HAP-1 (cell line): ENCODE data around the gene HOXC5.
A peak's percentile ranks its signal among the peaks of the same experiment; 100 is the strongest.

Source experiments
- DNase-seq, 2 experiments: peaks; one replicate each; pipeline ENCODE4 v3.0.0-alpha.2; 2016 to 2020; ENCODE audit warnings: low spot score in 2 of 2
- H3K27me3 ChIP-seq: fragments of 250-450 bp; sonication (Bioruptor Pico); 2 replicates; pipeline ENCODE4 v1.5.1; 2020; ENCODE audit warnings: low read depth, mild to moderate bottlenecking, moderate library complexity
- H3K36me3 ChIP-seq: fragments of 250-450 bp; sonication (Bioruptor Pico); replicated peaks from 2 replicates; pipeline ENCODE4 v1.5.1; 2020; ENCODE audit warnings: mild to moderate bottlenecking
- H3K4me1 ChIP-seq: fragments of 250-450 bp; sonication (Bioruptor Pico); 2 replicates; pipeline ENCODE4 v1.5.1; 2020; ENCODE audit warnings: mild to moderate bottlenecking
- H3K4me3 ChIP-seq: fragments of 250-450 bp; sonication (Bioruptor Pico); 2 replicates; pipeline ENCODE4 v1.5.1; 2020; ENCODE audit warnings: mild to moderate bottlenecking, moderate library complexity
- H3K9me3 ChIP-seq: fragments of 250-450 bp; sonication (Bioruptor Pico); 2 replicates; pipeline ENCODE4 v1.5.1; 2020; ENCODE audit warnings: mild to moderate bottlenecking, moderate library complexity
- in situ Hi-C: fragments of 300-500 bp; cut with MboI; formaldehyde crosslinking; loops from 3 replicates; pipeline ENCODE4 v1.14.3; 2020; ENCODE audit warnings: low sequenced_read_pairs, inconsistent platforms, mixed read lengths

Gene HOXC5

DNA sequence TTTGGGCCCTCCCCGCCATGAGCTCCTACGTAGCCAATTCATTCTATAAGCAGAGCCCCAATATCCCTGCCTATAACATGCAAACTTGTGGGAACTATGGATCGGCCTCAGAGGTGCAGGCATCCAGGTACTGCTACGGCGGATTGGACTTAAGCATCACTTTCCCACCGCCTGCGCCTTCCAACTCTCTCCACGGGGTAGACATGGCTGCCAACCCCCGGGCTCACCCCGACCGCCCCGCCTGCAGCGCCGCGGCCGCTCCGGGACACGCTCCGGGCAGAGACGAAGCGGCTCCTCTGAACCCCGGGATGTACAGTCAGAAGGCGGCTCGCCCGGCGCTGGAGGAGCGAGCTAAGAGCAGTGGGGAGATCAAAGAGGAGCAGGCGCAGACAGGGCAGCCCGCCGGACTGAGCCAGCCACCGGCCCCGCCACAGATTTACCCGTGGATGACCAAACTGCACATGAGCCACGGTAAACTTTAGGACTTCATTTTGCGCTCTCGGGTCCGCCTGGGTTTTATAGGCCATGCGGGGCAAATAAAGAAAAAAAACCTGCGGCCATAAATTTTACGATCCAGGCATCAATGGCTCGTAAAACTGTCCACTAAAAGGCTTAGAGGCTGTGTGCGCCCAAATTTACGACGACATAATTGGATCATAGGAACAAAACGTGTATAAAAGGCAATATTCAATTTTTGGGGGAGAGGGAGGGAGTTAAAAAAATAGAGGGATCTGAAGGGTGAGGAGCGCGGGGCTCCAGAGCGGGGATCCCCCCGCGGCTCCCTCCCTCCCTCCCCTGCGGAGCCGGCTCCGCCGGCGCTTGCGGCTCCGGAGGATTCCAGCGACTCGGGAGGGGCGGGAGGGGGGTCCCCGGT is 493 bp downstream of the HOXC5 start:
- in situ Hi-C loops: loop anchor here (5.0 kb wide), 1 partner anchor 159 kb away; no protein-coding TSS in a partner anchor
- Histone ChIP-seq H3K4me3 (peak overlapping the region; percentile 22), H3K27me3 (peaks cover 39% of the 10 kb centered on the region)

DNA sequence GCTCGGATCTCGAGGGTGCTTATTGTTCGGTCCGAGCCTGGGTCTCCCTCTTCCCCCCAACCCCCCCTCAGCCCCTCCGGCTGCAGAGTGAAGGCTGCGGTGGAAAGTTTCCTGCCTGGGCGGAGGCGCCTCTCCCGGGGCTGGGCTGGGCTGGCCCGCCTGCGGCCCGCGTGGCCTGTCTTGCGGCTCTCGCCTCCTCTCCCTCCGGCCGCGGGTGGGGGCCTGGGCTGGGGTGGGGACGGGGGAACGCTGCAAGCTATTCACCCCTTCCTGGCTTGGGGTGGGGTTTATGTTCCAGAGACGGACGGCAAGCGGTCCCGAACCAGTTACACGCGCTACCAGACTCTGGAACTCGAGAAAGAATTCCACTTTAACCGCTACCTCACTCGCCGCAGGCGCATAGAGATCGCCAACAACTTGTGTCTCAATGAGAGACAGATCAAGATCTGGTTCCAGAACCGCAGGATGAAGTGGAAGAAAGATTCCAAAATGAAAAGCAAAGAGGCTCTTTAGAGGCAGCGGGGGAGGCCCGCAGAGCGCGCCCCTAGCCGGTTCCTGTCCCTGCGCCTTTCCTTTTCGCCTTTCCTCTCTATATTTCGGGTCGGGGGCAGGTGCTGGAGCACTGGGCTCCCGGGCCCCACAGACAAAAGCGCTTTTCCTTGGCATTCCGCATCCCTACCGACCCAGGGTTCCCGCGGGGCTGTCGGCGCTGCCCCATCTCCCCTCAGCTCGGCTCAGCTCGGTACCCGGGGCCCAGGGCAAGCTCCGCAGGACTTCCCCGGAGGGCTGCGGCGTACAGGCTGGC is 1.3 kb downstream of the HOXC5 start:
- H3K27me3 ChIP-seq: peaks cover 48% of the 10 kb centered on the region
- in situ Hi-C loops: loop anchor here (5.0 kb wide), 1 partner anchor 158 kb away; no protein-coding TSS in a partner anchor
- DNase-seq: peak in 1 of 2 experiments; percentile 62

More for the DNA sequence above, 493 bp downstream of the HOXC5 start:
- peaks cover 26% of the 10 kb centered on the region for H3K4me1 ChIP-seq
- peak; percentile 79 to 82 for DNase-seq
- no peaks in the 10 kb centered on the region for H3K9me3 ChIP-seq
- H3K36me3 ChIP-seq: no peaks in the 10 kb centered on the region

DNA sequence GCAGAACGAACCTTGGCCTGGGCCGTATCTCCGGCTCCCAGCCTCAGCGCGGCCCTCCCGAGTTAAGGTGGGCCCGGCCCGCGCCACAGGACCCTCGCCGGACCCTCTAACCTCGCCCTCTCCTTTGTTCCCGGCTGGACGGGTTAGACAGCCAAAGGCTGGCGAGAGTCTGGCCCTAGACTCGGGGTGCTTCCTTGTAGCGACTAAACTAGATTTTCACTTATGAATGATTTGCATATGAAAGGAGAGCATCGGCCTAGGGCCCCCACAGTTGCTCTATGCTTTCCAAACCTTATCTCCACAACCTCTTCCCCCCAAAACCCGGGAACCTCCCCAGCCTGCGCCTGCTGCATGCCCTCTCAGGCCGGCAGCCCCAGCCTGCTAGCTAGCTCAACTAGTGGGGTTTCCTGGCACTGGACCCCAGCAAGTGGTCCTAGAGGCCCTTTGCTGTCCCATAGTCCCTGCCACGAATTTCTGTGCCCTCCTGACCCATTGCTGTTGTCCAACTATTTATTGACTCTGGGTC is 2.0 kb downstream of the HOXC5 start:
- no peak for DNase-seq
- no peak overlapping the region for H3K4me3 ChIP-seq
- no peaks in the 10 kb centered on the region for H3K36me3 ChIP-seq
- in situ Hi-C loops: loop anchor here (5.0 kb wide), 1 partner anchor 157 kb away; no protein-coding TSS in a partner anchor
- H3K27me3 ChIP-seq: peaks cover 54% of the 10 kb centered on the region
- no peaks in the 10 kb centered on the region for H3K9me3 ChIP-seq
- peaks cover 22% of the 10 kb centered on the region for H3K4me1 ChIP-seq

More for the DNA sequence above, 1.3 kb downstream of the HOXC5 start:
- H3K36me3 ChIP-seq: no peaks in the 10 kb centered on the region
- peak overlapping the region; percentile 22 for H3K4me3 ChIP-seq
- H3K4me1 ChIP-seq: peaks cover 22% of the 10 kb centered on the region
- no peaks in the 10 kb centered on the region for H3K9me3 ChIP-seq

DNA sequence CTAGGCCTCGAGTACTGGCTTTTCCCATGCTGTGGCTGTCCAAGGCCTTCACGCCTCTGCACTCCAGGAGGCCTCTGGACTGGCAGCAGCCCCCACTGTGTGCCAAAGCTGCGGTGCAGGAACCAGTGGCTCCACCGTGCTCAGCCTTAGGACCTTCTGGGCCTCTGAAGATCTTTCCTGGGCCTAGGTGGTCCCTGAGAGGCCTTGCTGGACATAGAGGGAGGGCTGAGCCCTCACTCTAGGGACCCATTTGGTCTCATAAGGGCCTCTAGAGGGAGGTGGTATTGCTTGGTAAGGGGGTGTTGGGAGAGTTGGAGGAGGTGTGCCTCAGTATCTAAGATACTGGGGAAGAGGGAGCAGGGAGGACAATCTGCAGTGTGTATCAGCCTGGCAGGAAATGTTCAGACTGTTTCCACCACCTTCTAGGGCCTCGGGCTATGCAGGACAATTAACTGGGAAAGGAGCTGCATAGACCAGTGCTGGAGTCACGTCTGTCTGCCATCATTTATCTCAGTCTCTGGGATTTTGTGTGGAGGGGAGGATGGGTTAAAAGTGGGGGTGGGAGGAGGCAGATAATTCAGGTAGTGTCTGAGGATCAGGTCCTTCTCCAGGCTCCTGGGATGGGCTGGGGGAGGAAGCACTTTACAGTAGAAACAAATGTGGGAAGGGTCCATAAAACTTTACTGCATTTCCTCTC is 2.9 kb downstream of the HOXC5 start:
- no peak for DNase-seq
- in situ Hi-C loops: no loop called here
- H3K4me1 ChIP-seq: peaks cover 22% of the 10 kb centered on the region
- H3K27me3 ChIP-seq: peaks cover 63% of the 10 kb centered on the region
- H3K9me3 ChIP-seq: no peaks in the 10 kb centered on the region
- no peak overlapping the region for H3K4me3 ChIP-seq
- H3K36me3 ChIP-seq: no peaks in the 10 kb centered on the region

DNA sequence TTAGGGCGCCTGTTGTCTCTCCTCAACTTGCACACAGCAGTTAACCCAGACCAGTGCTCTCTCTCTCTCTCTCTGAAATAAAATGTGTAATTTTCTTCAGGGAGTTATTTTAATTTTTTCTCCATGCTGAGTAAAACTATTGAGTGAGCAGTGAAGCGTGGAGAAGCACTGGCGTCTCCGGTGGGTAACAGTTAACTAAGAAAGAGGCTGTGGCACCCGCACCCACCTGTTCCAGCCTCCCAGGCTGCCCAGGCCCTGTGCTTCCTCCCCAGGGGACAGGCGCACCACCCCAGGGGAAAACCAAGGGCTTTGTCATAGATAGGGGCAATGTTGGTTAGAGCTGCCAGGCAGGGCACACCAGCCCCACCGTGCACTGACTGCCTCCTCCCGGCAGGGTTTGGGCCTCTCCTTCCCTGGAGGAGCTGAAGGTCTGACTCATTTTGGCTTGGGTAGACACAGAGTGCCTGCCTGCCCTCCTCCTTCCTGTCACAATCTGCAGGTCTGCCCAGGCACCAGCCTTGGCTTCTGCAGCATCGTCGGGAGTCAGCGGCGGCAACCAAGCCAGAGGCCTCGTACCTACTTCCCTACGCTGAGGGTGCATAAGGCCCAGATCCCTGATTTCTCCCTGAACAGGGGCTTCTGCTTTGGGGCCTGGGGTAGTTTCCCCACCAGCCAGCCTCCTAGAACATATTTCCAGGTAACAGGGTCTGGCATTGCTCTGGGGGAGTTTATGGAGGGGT is 3.9 kb downstream of the HOXC5 start:
- in situ Hi-C loops: no loop called here

DNA sequence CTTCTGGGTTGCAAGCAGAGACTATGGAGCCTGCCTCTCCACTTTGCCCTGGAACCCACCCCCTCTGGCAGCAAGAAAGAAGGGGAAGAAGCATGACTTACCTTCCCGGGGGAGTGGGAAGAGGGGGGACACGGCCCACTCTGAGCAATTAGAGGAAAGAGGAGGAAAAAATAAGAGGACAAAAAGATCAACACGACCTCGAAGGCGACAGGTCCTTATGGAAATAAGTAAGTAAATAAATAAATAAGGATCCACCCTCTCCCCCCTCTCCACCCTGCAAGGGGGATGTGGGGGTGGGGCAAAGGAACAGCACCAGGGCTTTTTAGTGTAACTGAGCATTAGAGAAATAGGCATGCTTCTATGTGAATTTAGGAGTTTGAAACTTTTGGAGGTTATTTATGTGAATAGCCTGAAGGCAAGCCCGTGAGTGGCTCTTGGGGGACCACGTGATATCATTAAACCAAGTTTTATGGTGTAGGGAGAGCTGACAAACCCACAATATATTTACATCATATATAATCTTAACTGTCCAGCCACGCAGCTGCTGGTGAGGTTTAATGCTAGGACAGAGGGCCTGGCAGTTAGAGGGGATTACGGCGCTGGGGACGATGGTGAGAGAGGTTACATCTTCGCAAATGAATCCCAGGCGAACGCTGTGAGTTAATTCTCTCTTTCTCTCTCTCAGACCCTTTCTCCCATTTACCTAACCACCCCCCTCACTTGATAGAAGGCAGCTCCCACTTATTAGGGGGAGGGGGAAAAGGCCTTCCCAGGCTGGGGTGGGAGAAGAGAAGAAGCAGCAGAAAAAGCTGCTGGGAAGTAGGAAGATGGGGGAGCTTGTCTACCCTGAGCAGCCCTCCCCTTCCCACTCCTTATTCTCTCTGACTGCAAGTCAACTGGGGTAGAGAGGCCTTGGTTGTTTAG is 4.8 kb downstream of the HOXC5 start:
- H3K36me3 ChIP-seq: no peaks in the 10 kb centered on the region
- peaks cover 78% of the 10 kb centered on the region for H3K27me3 ChIP-seq
- in situ Hi-C loops: no loop called here
- no peak overlapping the region for H3K4me3 ChIP-seq
- H3K4me1 ChIP-seq: peaks cover 22% of the 10 kb centered on the region
- H3K9me3 ChIP-seq: no peaks in the 10 kb centered on the region
- DNase-seq: peak; percentile 36 to 59

More for the DNA sequence above, 3.9 kb downstream of the HOXC5 start:
- peaks cover 22% of the 10 kb centered on the region for H3K4me1 ChIP-seq
- DNase-seq: no peak
- H3K4me3 ChIP-seq: no peak overlapping the region
- peaks cover 72% of the 10 kb centered on the region for H3K27me3 ChIP-seq
- H3K36me3 ChIP-seq: no peaks in the 10 kb centered on the region
- no peaks in the 10 kb centered on the region for H3K9me3 ChIP-seq

DNA sequence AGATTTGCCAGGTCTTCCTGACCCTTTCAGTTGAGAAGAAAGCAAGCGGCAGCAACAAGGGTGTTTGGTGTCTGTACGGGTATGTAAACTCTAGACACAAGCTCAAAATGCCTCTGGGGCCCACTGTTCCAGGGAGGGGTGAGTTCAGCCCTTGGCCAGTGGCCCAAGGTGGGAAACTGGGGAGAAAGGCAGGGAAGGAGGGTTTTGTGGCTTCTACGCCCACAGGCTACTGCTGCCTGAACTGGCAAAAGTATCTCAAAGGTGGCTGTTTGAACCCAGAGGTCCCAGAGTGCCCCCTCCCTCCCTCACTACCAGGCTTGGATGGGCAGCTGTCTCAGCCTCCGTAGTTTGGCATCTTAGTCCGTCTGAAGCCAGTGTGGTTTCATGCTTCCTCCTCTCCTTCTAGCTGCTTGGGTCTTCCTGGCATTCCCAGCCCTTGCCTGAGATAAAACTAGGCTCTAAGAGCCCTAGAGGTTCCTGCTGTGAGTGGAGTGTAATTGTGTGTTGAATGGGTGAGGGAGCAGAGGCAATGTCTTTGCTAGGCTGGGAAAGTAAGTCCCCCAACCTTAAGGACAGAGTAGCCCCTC is 5.5 kb downstream of the HOXC5 start:
- no peak for DNase-seq
- in situ Hi-C loops: no loop called here
- H3K4me1 ChIP-seq: peaks cover 16% of the 10 kb centered on the region
- no peaks in the 10 kb centered on the region for H3K36me3 ChIP-seq
- no peaks in the 10 kb centered on the region for H3K9me3 ChIP-seq
- peaks cover 81% of the 10 kb centered on the region for H3K27me3 ChIP-seq
- H3K4me3 ChIP-seq: no peak overlapping the region

DNA sequence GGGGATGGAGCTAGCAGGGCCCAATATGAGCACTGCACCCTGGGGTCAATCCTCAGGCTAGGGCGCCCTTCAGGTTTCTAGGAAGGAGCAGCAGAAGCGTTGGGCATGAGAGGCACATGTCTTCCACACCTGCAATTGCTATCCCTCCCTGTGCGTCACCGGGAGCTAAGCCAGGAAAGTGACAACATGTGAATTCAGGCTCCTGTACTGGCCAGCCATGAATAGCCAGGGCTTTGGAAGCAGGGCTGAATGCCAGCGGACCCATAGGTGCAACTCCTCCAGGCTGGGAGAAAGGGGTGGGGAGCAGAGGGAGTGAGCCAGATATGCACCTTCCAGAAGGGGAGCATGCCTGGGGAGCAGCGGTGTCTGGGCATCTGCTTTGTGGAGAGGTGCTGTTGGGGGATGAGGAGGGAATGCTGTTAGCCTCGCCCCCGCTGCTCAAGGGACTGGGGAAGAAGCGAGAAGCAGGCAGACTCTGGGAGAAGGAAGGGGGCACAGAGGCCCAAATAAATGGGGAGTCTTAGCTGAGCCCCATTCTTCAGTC is 6.1 kb downstream of the HOXC5 start:
- Histone ChIP-seq H3K36me3 (no peaks in the 10 kb centered on the region), H3K9me3 (no peaks in the 10 kb centered on the region), H3K4me1 (peaks cover 14% of the 10 kb centered on the region), H3K27me3 (peaks cover 87% of the 10 kb centered on the region), H3K4me3 (no peak overlapping the region)
- no peak for DNase-seq
- in situ Hi-C loops: no loop called here

DNA sequence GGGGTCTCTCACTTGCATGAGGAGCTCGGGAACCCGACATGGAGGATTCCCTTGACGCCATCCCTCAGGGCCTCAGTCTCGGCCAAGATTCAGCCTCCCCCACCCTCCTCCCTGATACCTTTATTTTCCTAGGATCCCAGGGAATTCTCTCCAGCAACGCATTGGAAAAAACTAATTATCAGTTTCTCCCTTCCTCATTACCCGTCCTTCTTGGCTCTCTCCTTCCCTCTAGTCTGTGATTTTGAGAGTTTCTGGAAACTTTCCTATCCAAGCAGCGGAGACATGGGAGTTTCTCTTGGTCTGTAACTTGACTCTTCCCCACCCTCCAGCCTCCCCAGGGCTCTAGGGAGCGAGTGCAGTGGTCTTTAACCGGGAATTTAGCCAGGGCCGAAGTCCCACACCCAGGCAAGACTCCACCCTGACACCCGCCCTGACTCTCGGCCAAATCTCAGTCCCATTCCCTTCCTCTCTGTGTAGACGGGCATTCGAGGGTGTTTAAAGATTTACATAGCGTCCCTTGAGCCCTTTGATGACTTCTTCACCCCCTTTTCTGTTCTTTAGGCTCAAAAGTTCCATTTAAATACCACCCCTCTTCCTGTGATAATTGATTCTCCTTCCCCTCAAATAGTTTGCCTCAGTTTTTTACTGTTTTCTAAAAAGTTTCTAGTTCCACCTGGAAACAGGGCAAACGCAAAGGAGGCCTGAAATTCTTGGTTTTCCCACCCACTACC is 6.7 kb downstream of the HOXC5 start:
- DNase-seq: no peak
- Histone ChIP-seq H3K27me3 (peaks cover 88% of the 10 kb centered on the region), H3K4me1 (peaks cover 10% of the 10 kb centered on the region), H3K9me3 (no peaks in the 10 kb centered on the region), H3K4me3 (no peak overlapping the region), H3K36me3 (no peaks in the 10 kb centered on the region)
- in situ Hi-C loops: no loop called here

DNA sequence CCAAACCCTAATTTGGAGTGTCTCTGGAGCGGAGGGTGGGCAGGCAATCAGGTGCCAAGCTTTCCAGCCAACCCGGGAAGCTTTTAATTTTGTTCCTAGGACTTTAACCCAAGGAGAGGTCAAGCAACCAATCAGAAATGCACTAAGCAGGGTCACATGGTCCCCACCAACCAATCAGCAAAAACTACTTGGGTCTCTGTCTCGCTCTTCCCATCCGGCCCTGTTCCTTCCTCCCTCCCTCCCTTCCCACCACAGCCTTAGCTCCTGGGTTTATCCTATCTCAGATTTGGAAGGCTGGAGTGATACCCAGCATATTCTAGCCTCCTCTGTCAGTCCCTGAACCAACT is 7.3 kb downstream of the HOXC5 start:
- peak in 1 of 2 experiments; percentile 51 for DNase-seq
- Histone ChIP-seq H3K9me3 (no peaks in the 10 kb centered on the region), H3K4me1 (peaks cover 10% of the 10 kb centered on the region), H3K4me3 (no peak overlapping the region), H3K36me3 (no peaks in the 10 kb centered on the region), H3K27me3 (peaks cover 89% of the 10 kb centered on the region)
- in situ Hi-C loops: no loop called here

DNA sequence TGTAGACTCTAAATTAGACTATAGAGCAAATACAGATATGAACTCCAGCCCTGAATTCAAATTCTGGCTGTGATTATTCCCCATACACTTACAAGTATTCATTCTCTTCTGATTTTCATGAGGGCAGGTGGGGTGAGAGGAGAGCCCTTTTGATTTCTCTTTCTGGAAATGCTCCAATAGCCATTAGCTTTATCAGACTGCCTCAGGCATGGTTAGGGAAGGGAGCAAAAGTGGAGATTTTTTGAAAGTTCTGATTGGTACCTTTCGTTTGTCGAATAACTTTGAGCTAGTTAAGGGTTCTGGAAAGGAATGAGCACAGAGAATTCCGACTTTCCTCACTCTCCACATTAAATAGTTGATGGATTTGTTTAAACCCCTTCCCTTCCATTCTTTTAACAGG is 7.8 kb downstream of the HOXC5 start:
- Histone ChIP-seq H3K27me3 (peaks cover 91% of the 10 kb centered on the region), H3K4me3 (no peak overlapping the region), H3K4me1 (peaks cover 10% of the 10 kb centered on the region), H3K36me3 (no peaks in the 10 kb centered on the region), H3K9me3 (no peaks in the 10 kb centered on the region)
- DNase-seq: no peak
- in situ Hi-C loops: no loop called here
